ENCODE results near the gene OR51B5. TPM values are rescaled to one million over a fixed set of nuclear protein-coding genes. Genes with fewer than 3 reads are reported as not detected.
"Not testable (repeated sequence)": the region's sequence is repeated elsewhere in the genome, so short reads cannot be mapped to it uniquely, and the experiment has no call there.

OR51B5 gene
- total RNA-seq, 1 donor: 0.43 TPM

DNA sequence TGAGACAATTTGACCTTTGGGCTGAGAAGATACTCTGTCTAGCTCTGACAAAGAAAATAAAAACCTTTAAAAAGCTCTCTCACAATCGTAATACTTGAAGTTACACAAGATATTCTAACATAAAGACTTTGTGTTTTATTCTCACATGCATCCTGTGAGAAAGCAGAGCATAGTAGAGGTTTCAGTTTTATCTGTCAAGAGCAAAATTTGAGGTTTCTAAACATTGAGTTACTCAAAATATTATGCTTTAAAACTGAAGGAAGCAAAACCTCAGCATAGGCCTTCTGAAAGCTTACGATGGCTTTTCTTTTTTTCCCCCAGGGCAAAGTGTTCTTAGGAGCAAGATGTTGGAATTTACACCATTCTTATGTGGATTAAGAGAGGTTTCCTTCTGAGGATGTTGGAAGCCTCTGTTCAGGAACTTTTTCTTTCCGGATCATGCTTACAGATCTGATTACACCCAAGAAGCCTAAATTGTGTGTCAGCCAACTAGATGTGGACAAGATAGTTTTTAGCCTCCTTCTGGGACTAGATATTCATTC, 25.2 kb upstream of the OR51B5 start:
- TF ChIP-seq, protein P1, sequence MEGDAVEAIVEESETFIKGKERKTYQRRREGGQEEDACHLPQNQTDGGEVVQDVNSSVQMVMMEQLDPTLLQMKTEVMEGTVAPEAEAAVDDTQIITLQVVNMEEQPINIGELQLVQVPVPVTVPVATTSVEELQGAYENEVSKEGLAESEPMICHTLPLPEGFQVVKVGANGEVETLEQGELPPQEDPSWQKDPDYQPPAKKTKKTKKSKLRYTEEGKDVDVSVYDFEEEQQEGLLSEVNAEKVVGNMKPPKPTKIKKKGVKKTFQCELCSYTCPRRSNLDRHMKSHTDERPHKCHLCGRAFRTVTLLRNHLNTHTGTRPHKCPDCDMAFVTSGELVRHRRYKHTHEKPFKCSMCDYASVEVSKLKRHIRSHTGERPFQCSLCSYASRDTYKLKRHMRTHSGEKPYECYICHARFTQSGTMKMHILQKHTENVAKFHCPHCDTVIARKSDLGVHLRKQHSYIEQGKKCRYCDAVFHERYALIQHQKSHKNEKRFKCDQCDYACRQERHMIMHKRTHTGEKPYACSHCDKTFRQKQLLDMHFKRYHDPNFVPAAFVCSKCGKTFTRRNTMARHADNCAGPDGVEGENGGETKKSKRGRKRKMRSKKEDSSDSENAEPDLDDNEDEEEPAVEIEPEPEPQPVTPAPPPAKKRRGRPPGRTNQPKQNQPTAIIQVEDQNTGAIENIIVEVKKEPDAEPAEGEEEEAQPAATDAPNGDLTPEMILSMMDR (IDR thresholded peaks at IDR 0.05; ENCODE audit: insufficient read depth, low read depth, low read length): no peak
- DNase-seq (ENCODE audit: low read depth): no peak
- H3K4me3 ChIP-seq (ENCODE audit: low read depth, low read length): no peak overlapping the region

DNA sequence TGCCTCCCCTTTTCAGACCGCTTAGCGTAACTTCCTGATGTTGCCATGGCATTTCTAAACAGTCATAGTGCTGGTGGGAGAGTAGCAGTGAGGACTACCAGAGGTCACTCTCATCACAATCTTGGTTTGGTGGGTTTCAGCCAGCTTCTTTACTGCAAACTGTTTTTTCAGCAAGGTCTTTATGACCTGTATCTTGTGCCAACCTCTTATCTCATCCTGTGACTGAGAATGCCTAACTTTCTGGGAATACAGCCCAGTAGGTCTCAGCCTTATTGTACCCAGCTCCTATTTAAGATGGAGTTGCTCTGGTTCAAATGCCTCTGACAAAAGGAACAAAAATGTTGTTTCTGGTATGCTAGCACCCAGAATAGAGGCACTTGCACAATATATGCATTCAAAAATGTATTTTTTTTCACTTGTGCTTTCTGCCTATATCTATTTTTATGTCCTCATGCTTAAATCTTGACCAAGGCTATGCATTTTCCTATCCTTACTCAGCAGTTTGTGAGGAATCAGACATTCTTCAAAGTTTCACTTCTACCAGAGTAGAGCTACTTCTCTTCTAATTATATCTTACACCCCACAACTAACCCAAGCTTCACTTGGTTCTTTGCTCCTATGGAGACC, 24.2 kb upstream of the OR51B5 start:
- TF ChIP-seq, protein P1 (IDR thresholded peaks at IDR 0.05; ENCODE audit: insufficient read depth, low read depth, low read length): no peak
- H3K4me3 ChIP-seq (ENCODE audit: low read depth, low read length): no peak overlapping the region
- DNase-seq (ENCODE audit: low read depth): peak; percentile 69

DNA sequence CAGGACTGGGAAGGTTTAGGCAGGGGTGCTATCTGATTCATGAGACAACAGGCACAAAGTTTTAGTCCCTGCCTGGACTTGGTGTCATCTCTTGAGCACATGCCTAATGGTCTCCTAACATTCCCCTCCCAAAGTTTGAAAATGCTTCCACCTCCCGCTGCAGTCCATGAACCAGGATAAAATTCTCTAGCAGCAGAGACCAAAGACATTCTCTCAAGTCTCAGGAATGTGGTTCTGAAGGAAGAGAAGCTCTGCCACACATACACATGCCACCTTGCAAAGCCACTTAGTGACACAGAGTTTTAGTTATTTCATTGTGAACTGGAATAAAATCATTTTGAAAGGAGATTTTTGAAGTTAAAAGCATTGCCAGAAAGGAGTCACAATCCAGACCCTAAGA, 23.5 kb upstream of the OR51B5 start:
- TF ChIP-seq, protein P1 (IDR thresholded peaks at IDR 0.05; ENCODE audit: insufficient read depth, low read depth, low read length): no peak
- DNase-seq (ENCODE audit: low read depth): no peak
- no peak overlapping the region for H3K4me3 ChIP-seq (ENCODE audit: low read depth, low read length)

DNA sequence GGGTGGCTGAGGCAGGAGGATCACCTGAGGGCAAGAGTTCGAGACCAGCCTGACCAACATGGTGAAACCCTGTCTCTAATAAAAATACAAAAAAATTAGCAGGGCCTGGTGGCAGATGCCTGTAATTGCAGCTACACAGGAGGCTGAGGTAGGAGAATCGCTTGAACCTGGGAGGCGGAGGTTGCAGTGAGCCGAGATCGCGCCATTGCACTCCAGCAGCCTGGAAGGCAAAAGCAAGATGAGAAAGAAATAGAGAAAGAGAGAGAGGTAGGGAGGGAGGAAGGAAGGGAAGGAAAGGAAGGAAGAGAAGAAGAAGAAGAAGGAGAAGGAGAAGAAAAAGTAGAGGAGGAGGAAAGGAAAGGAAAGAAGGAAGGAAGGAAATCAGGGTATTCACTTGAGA, 23.0 kb upstream of the OR51B5 start:
- not testable (repeated sequence) for DNase-seq (ENCODE audit: low read depth)

DNA sequence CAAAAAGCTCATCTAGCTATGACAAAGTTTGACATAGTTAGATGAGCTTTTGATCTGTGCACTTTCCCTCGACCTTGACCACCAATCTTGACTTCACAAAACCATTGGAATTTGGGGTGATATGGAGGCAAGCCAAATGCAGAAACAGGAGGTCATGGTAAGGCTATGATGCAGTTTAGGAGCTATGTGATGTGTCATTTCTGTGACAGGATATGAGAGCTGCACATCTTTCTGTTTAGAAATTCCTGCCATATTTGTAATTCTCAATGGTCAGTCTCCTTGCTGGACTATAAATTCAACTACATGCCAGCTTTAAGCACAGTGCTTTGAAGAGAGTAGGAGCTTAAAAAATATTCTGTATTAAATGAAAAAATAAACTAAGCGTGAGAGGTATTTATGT, 20.9 kb upstream of the OR51B5 start:
- TF ChIP-seq, protein P1 (IDR thresholded peaks at IDR 0.05; ENCODE audit: insufficient read depth, low read depth, low read length): no peak
- H3K4me3 ChIP-seq (ENCODE audit: low read depth, low read length): no peak overlapping the region
- peak; percentile 49 for DNase-seq (ENCODE audit: low read depth)

More for the DNA sequence above, 23.0 kb upstream of the OR51B5 start:
- not testable (repeated sequence) for H3K4me3 ChIP-seq (ENCODE audit: low read depth, low read length)

DNA sequence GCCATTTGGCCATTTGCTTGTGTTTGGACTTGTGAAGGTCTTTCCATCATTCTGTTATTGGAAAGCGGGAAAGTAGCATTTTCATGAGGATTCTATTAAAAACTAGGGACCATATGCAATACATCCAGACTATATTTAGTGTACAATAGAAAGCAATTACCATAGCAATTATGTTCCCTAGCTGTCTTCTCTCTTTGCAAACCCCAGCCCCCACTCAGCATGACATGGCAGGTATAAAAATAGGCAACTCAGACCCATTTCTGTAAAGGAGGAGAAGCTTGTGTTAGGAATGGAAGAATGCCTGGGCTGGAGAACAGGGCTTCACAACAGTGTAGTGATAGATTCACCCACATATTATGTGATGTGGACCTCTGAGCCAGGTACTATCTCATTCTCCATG, 20.4 kb upstream of the OR51B5 start:
- TF ChIP-seq, protein P1 (IDR thresholded peaks at IDR 0.05; ENCODE audit: insufficient read depth, low read depth, low read length): no peak
- DNase-seq (ENCODE audit: low read depth): no peak
- H3K4me3 ChIP-seq (ENCODE audit: low read depth, low read length): no peak overlapping the region

DNA sequence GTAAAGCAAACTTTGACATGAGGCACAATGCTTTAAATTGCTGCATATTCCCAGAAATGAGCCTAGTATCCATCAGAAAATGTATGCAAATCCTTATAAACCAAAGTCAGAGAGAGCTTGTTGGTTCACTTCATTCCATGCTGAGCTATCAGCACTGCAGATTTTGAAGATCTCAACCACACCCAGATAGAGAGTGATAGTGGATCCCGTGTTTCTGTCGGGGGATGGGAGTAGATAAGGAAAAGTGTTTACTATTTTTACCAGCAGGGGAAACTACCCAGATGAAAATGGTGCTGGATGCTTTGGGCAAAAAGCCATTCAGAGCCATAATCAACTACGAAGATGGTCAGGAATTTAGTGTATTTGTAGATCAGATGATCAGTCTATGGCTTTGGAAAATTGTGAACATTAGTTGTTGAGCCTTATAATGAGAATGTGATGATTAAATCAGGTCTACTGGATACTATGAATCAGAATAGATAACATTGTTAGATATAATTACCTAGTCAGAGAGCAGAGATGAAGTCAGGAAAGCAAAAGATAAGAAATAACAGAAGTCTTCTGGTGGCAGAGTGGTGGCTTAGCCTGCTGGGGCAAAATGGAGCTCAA, 18.8 kb upstream of the OR51B5 start:
- DNase-seq (ENCODE audit: low read depth): no peak
- H3K4me3 ChIP-seq (ENCODE audit: low read depth, low read length): no peak overlapping the region
- TF ChIP-seq, protein P1 (IDR thresholded peaks at IDR 0.05; ENCODE audit: insufficient read depth, low read depth, low read length): no peak

DNA sequence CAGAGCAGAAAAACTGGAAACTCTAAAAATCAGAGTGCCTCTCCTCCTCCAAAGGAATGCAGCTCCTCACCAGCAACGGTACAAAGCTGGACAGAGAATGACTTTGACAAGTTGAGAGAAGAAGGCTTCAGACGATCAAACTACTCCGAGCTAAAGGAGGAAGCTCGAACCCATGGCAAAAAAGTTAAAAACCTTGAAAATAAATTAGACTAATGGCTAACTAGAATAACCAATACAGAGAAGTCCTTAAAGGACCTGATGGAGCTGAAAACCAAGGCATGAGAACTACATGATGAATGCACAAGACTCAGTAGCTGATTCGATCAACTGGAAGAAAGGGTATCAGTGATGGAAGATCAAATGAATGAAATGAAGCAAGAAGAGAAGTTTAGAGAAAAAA, 12.7 kb upstream of the OR51B5 start:
- not testable (repeated sequence) for H3K4me3 ChIP-seq (ENCODE audit: low read depth, low read length); DNase-seq (ENCODE audit: low read depth)
